Measurements from ENCODE around the gene PLPPR5. TPM values are rescaled to one million over a fixed set of nuclear protein-coding genes. Genes with fewer than 3 reads are reported as not detected.

The PLPPR5 gene
- total and polyA plus RNA-seq, 10 of the 15 experiments (the other 5 are each of a cell fraction or from before 2014, with no cell fraction given), result under 0.01 to 0.11 (median 0.02) TPM; not detected in 7

DNA sequence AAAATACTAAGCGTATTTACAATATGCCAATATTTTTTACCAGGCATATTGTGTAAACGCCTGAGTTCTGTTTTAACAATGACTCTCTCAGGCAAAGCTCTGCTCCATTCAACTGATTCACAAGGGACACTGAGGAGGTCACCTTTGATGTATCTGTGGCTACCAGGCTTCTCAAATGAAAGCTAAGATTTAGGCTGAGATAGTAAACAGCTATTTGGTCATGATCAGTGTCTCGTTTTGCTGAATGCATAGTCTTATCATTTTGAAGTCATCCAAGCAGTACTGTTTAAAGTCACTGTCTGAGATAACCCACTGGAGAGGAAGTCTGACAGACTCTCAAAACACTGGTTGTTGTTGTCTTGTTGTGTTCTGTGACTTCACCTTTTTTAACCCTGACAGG lies 13.7 kb upstream of the PLPPR5 start:
- H3K36me3 ChIP-seq (ENCODE audit: control insufficient read depth in 2 of 2, insufficient read depth in 2 of 2, low read length in 1 of 2), result no peaks in the 10 kb centered on the region
- no TSS peak for BruUV-seq (replicated peaks)
- no peak for ATAC-seq
- ChIA-PET SMC1A (ENCODE audit: uncharacterized antibody, unreplicated experiment) (no interaction called here), CTCF (no interaction called here), POLR2A (no interaction called here), RAD21 (ENCODE audit: unreplicated experiment) (interaction anchor here (0.8 kb wide), 1 partner anchor 34 kb away, joined by 3 read pairs; no protein-coding TSS in a partner anchor)
- H2AFZ ChIP-seq (ENCODE audit: control insufficient read depth, low read depth, low read length), result no peak overlapping the region
- intact Hi-C loops (cut with micrococcal nuclease; ENCODE audit: unreplicated experiment), result no loop called here
- no peaks in the 10 kb centered on the region for H3K4me1 ChIP-seq (ENCODE audit: control insufficient read depth, insufficient read depth, low read length)
- H3K79me2 ChIP-seq (ENCODE audit: control insufficient read depth, insufficient read depth, low read length), result no peaks in the 10 kb centered on the region
- H3K9ac ChIP-seq (ENCODE audit: control insufficient read depth, insufficient read depth, low read length), result no peak overlapping the region
- WGBS (ENCODE audit: insufficient coverage, insufficient replicate concordance, low lambda C conversion rate, missing lambda C conversion rate), result 2% methylated on average over 3 of the region's 3 CpGs
- H3K4me3 ChIP-seq, result no peak overlapping the region
- no peaks in the 10 kb centered on the region for H4K20me1 ChIP-seq (ENCODE audit: control insufficient read depth, insufficient read depth)
- in situ Hi-C loops (cut with MboI), result no loop called here
- FAIRE-seq, result no peak
- no peak for DNase-seq (ENCODE audit: low read depth, low spot score)
- H3K27me3 ChIP-seq (replicated peaks in 1 of 2; ENCODE audit: control insufficient read depth in 2 of 2, insufficient read depth in 2 of 2, low read length in 1 of 2), result no peaks in the 10 kb centered on the region
- no peak overlapping the region for H3K27ac ChIP-seq (ENCODE audit: control insufficient read depth, insufficient read depth)
- H3K9me3 ChIP-seq (replicated peaks; ENCODE audit: control insufficient read depth, insufficient read depth, low read length), result no peaks in the 10 kb centered on the region
- no peak overlapping the region for H3K4me2 ChIP-seq (ENCODE audit: control insufficient read depth, insufficient read depth)
- TF ChIP-seq, protein P1, sequence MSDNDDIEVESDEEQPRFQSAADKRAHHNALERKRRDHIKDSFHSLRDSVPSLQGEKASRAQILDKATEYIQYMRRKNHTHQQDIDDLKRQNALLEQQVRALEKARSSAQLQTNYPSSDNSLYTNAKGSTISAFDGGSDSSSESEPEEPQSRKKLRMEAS (IDR thresholded peaks at IDR 0.05; ENCODE audit: low read depth, low read length), result no peak
- TF ChIP-seq, protein P2, sequence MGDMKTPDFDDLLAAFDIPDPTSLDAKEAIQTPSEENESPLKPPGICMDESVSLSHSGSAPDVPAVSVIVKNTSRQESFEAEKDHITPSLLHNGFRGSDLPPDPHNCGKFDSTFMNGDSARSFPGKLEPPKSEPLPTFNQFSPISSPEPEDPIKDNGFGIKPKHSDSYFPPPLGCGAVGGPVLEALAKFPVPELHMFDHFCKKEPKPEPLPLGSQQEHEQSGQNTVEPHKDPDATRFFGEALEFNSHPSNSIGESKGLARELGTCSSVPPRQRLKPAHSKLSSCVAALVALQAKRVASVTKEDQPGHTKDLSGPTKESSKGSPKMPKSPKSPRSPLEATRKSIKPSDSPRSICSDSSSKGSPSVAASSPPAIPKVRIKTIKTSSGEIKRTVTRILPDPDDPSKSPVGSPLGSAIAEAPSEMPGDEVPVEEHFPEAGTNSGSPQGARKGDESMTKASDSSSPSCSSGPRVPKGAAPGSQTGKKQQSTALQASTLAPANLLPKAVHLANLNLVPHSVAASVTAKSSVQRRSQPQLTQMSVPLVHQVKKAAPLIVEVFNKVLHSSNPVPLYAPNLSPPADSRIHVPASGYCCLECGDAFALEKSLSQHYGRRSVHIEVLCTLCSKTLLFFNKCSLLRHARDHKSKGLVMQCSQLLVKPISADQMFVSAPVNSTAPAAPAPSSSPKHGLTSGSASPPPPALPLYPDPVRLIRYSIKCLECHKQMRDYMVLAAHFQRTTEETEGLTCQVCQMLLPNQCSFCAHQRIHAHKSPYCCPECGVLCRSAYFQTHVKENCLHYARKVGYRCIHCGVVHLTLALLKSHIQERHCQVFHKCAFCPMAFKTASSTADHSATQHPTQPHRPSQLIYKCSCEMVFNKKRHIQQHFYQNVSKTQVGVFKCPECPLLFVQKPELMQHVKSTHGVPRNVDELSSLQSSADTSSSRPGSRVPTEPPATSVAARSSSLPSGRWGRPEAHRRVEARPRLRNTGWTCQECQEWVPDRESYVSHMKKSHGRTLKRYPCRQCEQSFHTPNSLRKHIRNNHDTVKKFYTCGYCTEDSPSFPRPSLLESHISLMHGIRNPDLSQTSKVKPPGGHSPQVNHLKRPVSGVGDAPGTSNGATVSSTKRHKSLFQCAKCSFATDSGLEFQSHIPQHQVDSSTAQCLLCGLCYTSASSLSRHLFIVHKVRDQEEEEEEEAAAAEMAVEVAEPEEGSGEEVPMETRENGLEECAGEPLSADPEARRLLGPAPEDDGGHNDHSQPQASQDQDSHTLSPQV (IDR thresholded peaks at IDR 0.05), result no peak
- TF ChIP-seq, protein P3, sequence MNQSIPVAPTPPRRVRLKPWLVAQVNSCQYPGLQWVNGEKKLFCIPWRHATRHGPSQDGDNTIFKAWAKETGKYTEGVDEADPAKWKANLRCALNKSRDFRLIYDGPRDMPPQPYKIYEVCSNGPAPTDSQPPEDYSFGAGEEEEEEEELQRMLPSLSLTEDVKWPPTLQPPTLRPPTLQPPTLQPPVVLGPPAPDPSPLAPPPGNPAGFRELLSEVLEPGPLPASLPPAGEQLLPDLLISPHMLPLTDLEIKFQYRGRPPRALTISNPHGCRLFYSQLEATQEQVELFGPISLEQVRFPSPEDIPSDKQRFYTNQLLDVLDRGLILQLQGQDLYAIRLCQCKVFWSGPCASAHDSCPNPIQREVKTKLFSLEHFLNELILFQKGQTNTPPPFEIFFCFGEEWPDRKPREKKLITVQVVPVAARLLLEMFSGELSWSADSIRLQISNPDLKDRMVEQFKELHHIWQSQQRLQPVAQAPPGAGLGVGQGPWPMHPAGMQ (IDR thresholded peaks at IDR 0.05; ENCODE audit: borderline replicate concordance), result no peak
- TF ChIP-seq ZNF274 (IDR thresholded peaks at IDR 0.05; ENCODE audit: insufficient read depth, insufficient read length), result no peak
- TF ChIP-seq, protein P4, sequence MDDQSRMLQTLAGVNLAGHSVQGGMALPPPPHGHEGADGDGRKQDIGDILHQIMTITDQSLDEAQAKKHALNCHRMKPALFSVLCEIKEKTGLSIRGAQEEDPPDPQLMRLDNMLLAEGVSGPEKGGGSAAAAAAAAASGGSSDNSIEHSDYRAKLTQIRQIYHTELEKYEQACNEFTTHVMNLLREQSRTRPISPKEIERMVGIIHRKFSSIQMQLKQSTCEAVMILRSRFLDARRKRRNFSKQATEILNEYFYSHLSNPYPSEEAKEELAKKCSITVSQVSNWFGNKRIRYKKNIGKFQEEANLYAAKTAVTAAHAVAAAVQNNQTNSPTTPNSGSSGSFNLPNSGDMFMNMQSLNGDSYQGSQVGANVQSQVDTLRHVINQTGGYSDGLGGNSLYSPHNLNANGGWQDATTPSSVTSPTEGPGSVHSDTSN (IDR thresholded peaks at IDR 0.05; ENCODE audit: insufficient replicate concordance, low read depth, low read length), result no peak
- no peak for TF ChIP-seq POLR2AphosphoS5 (IDR thresholded peaks at IDR 0.05; ENCODE audit: low read length)
- TF ChIP-seq, protein P5, sequence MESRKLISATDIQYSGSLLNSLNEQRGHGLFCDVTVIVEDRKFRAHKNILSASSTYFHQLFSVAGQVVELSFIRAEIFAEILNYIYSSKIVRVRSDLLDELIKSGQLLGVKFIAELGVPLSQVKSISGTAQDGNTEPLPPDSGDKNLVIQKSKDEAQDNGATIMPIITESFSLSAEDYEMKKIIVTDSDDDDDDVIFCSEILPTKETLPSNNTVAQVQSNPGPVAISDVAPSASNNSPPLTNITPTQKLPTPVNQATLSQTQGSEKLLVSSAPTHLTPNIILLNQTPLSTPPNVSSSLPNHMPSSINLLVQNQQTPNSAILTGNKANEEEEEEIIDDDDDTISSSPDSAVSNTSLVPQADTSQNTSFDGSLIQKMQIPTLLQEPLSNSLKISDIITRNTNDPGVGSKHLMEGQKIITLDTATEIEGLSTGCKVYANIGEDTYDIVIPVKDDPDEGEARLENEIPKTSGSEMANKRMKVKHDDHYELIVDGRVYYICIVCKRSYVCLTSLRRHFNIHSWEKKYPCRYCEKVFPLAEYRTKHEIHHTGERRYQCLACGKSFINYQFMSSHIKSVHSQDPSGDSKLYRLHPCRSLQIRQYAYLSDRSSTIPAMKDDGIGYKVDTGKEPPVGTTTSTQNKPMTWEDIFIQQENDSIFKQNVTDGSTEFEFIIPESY (IDR thresholded peaks at IDR 0.05), result no peak
- no peak for TF ChIP-seq GATAD2B (conservative IDR thresholded peaks at IDR 0.05; ENCODE audit: low read depth)
- TF ChIP-seq POU2F2 (IDR thresholded peaks at IDR 0.05; ENCODE audit: borderline replicate concordance, low read depth, low read length), result no peak
- TF ChIP-seq SUZ12 (IDR thresholded peaks at IDR 0.05; ENCODE audit: unreplicated experiment), result no peak
- no peak for TF ChIP-seq ZNF622 (IDR thresholded peaks at IDR 0.05)
- no peak for TF ChIP-seq IKZF1 (conservative IDR thresholded peaks at IDR 0.05)
- TF ChIP-seq CBX3 (IDR thresholded peaks at IDR 0.05; ENCODE audit: borderline replicate concordance, low read depth), result no peak

Measured in GM12878 (cell line).